DOHH2 (cell line): ENCODE results near the gene RPS15A.
A peak's percentile ranks its signal among the peaks of the same experiment; 100 is the strongest.

Experiments used
- H3F3A ChIP-seq: fragments of 200-600 bp; sonication (generic), shearing (Covaris generic); 2 replicates; pipeline ENCODE4 v1.6.0; 2016; ENCODE audit warnings: antibody characterized with exemption, mild to moderate bottlenecking; ENCODE audit not compliant: control insufficient read depth, insufficient read depth
- H3K27ac ChIP-seq: fragments of 200-600 bp; sonication (generic); 2 replicates; pipeline ENCODE4 v1.5.1; 2014; ENCODE audit warnings: low read depth, mild to moderate bottlenecking, low read length, moderate library complexity
- H3K27me3 ChIP-seq: fragments of 200-600 bp; sonication (generic); 2 replicates; pipeline ENCODE4 v1.6.1; 2014; ENCODE audit warnings: mild to moderate bottlenecking, low read length, mixed read lengths; ENCODE audit not compliant: control insufficient read depth
- H3K36me3 ChIP-seq: fragments of 200-600 bp; sonication (generic); 2 replicates; pipeline ENCODE4 v1.6.1; 2014; ENCODE audit warnings: mild to moderate bottlenecking, low read length, moderate library complexity, mixed read lengths; ENCODE audit not compliant: control insufficient read depth
- H3K4me1 ChIP-seq: fragments of 200-600 bp; sonication (generic); 2 replicates; pipeline ENCODE4 v1.6.1; 2014; ENCODE audit warnings: mild to moderate bottlenecking, low read length, mixed read lengths; ENCODE audit not compliant: control insufficient read depth
- H3K4me2 ChIP-seq: fragments of 200-600 bp; sonication (generic); 2 replicates; pipeline ENCODE4 v1.6.0; 2014; ENCODE audit warnings: mild to moderate bottlenecking, low read length, moderate library complexity
- H3K4me3 ChIP-seq: fragments of 200-600 bp; sonication (generic); 2 replicates; pipeline ENCODE4 v1.5.1; 2014; ENCODE audit warnings: mild to moderate bottlenecking, low read length, mixed read lengths
- H3K79me2 ChIP-seq: fragments of 200-600 bp; sonication (generic); 2 replicates; pipeline ENCODE4 v1.6.1; 2014; ENCODE audit warnings: mild to moderate bottlenecking, low read length, mixed read lengths; ENCODE audit not compliant: control insufficient read depth
- H3K9me2 ChIP-seq: fragments of 200-600 bp; sonication (generic); replicated peaks from 2 replicates; pipeline ENCODE4 v1.6.1; 2014; ENCODE audit warnings: mild to moderate bottlenecking, low read length, mixed read lengths; ENCODE audit not compliant: control insufficient read depth
- H3K9me3 ChIP-seq: fragments of 200-600 bp; sonication (generic); 2 replicates; pipeline ENCODE4 v1.6.1; 2014; ENCODE audit warnings: antibody characterized with exemption, low read length, mixed read lengths; ENCODE audit not compliant: control insufficient read depth, insufficient read depth
- H4K20me1 ChIP-seq: fragments of 200-600 bp; sonication (generic); 2 replicates; pipeline ENCODE4 v1.6.0; 2014; ENCODE audit warnings: low read depth, mild to moderate bottlenecking, antibody characterized with exemption, low read length, moderate library complexity; ENCODE audit not compliant: control insufficient read depth, insufficient read depth
- CTCF ChIP-seq: fragments of 200-600 bp; sonication (generic); IDR thresholded peaks from one replicate; pipeline ENCODE4 v1.5.1; 2014; ENCODE audit warnings: antibody characterized with exemption, mild to moderate bottlenecking, low read depth, low read length; ENCODE audit not compliant: poor library complexity, severe bottlenecking
- EZH2phosphoT487 ChIP-seq: fragments of 200-600 bp; sonication (generic); IDR thresholded peaks from 2 replicates; pipeline ENCODE4 v1.6.1; 2017; ENCODE audit warnings: borderline replicate concordance, mild to moderate bottlenecking, antibody characterized with exemption, low read length, moderate library complexity, mixed read lengths

Gene RPS15A

GRCh38 chr16:18811925-18812324 is 21.8 kb upstream of the RPS15A start:
- H3K9me3 ChIP-seq = no peaks in the 10 kb centered on the region

GRCh38 chr16:18809165-18809564 is 19.0 kb upstream of the RPS15A start:
- no peaks in the 10 kb centered on the region for H3K27me3 ChIP-seq
- TF ChIP-seq CTCF (no peak), EZH2phosphoT487 (no peak)
- no peak overlapping the region for H3K27ac ChIP-seq
- H3K9me2 ChIP-seq = no peaks in the 10 kb centered on the region
- H3K9me3 ChIP-seq = no peaks in the 10 kb centered on the region
- H3K36me3 ChIP-seq = peaks cover 80% of the 10 kb centered on the region
- peaks cover 13% of the 10 kb centered on the region; the same call in 1 of the 2 replicates for H3K79me2 ChIP-seq
- H3K4me3 ChIP-seq = no peak overlapping the region
- peaks cover 27% of the 10 kb centered on the region for H3K4me1 ChIP-seq
- H4K20me1 ChIP-seq = no peaks in the 10 kb centered on the region
- H3K4me2 ChIP-seq = no peak overlapping the region
- peaks cover 29% of the 10 kb centered on the region for H3F3A ChIP-seq

More at GRCh38 chr16:18811925-18812324, 21.8 kb upstream of the RPS15A start:
- Histone ChIP-seq H3F3A (peaks cover 10% of the 10 kb centered on the region; the same call in 1 of the 2 replicates), H3K79me2 (peaks cover 3% of the 10 kb centered on the region; the same call in 1 of the 2 replicates), H3K27ac (no peak overlapping the region), H3K4me3 (no peak overlapping the region), H3K4me2 (no peak overlapping the region), H3K36me3 (peaks cover 81% of the 10 kb centered on the region), H3K4me1 (peaks cover under 1% of the 10 kb centered on the region; the same call in 1 of the 2 replicates), H3K9me2 (no peaks in the 10 kb centered on the region), H4K20me1 (no peaks in the 10 kb centered on the region), H3K27me3 (no peaks in the 10 kb centered on the region)
- TF ChIP-seq EZH2phosphoT487 (no peak), CTCF (no peak)

GRCh38 chr16:18805257-18805773 is 15.2 kb upstream of the RPS15A start:
- H3K27ac ChIP-seq = peak overlapping the region; percentile 40
- no peaks in the 10 kb centered on the region for H3K9me2 ChIP-seq
- H3K79me2 ChIP-seq = peaks cover 29% of the 10 kb centered on the region
- H3K4me1 ChIP-seq = peaks cover 44% of the 10 kb centered on the region
- H3F3A ChIP-seq = peaks cover 48% of the 10 kb centered on the region
- H3K27me3 ChIP-seq = no peaks in the 10 kb centered on the region
- peak overlapping the region; percentile 40; the same call in 1 of the 2 replicates for H3K4me2 ChIP-seq
- peaks cover 5% of the 10 kb centered on the region; the same call in 1 of the 2 replicates for H4K20me1 ChIP-seq
- TF ChIP-seq CTCF (no peak), EZH2phosphoT487 (no peak)
- no peaks in the 10 kb centered on the region for H3K9me3 ChIP-seq
- H3K36me3 ChIP-seq = peaks cover 69% of the 10 kb centered on the region
- H3K4me3 ChIP-seq = no peak overlapping the region
